HCT116 (cell line): ENCODE measurements around the gene NDUFC2. TPM values are rescaled to one million over a fixed set of nuclear protein-coding genes. Genes with fewer than 3 reads are reported as not detected.

Experiments used
- ATAC-seq: fragments of 200-7000 bp; cut with Tn5 transposase; 2 replicates; pipeline ENCODE4 v1.9.1; 2020; ENCODE audit warnings: mild to moderate bottlenecking, moderate library complexity
- BruUV-seq: library from RNA; stranded (reverse); fragments of 400-500 nt; replicated peaks from 2 replicates; lab custom pipeline; 2021; lab: Mats Ljungman, UMichigan
- CTCF ChIA-PET: fragments of 300-600 bp; sonication (Branson Sonifier 250); formaldehyde crosslinking; loops from one replicate; lab custom pipeline; 2021; ENCODE audit warnings: antibody characterized with exemption; lab: Charles Lee
- POLR2A ChIA-PET: fragments of 300-600, 350-600 bp; sonication (Branson Sonifier 250); formaldehyde crosslinking; loops from one replicate; lab custom pipeline; 2021; ENCODE audit warnings: antibody characterized with exemption; lab: Charles Lee
- RAD21 ChIA-PET, 2 experiments: fragments of 300-600 bp; sonication (Branson Sonifier 250); formaldehyde crosslinking; loops; one replicate each; lab custom pipeline; 2023; ENCODE audit warnings: low total read pairs in 2 of 2; ENCODE audit not compliant: uncharacterized antibody in 2 of 2, unreplicated experiment in 2 of 2, low non-redundant PET in 1 of 2; lab: Charles Lee
- DNase-seq: peaks from one replicate; pipeline ENCODE4 v3.0.0-alpha.2; 2010; ENCODE audit warnings: low read depth, low spot score
- H2AFZ ChIP-seq: fragments of 200-600 bp; shearing (Covaris generic), sonication (generic); 2 replicates; pipeline ENCODE4 v1.6.1; 2017; ENCODE audit warnings: low read depth, mixed run types, mixed read lengths, antibody characterized with exemption, low read length; ENCODE audit not compliant: poor library complexity, severe bottlenecking
- H3K27ac ChIP-seq: 2 replicates; pipeline ENCODE4 v1.5.1; 2012; ENCODE audit warnings: low read depth, low read length
- H3K27me3 ChIP-seq: fragments of 200-600 bp; sonication (generic); 2 replicates; pipeline ENCODE4 v1.6.1; 2016; ENCODE audit warnings: mixed run types, low read length, mixed read lengths; ENCODE audit not compliant: insufficient read depth
- H3K36me3 ChIP-seq, 2 experiments: fragments of 200-500 bp in 1 of 2; fragments of 200-600 bp in 1 of 2; sonication (Bioruptor generic) in 1 of 2; sonication (generic) in 1 of 2; 2 replicates each; pipeline versions ENCODE4 v1.5.1 to v1.6.1; 2014 to 2016; ENCODE audit warnings: low read length in 2 of 2, inconsistent platforms in 1 of 2, mixed read lengths in 1 of 2, mixed run types in 1 of 2; ENCODE audit not compliant: insufficient read depth in 2 of 2, control insufficient read depth in 1 of 2
- H3K4me1 ChIP-seq, 2 experiments: fragments of 200-600 bp in 1 of 2; sonication (generic) in 1 of 2; 2 replicates each; pipeline versions ENCODE4 v1.5.1 to v1.6.1; 2012 to 2017; ENCODE audit warnings: low read length in 2 of 2, inconsistent platforms in 1 of 2, mild to moderate bottlenecking in 1 of 2, mixed read lengths in 1 of 2, mixed run types in 1 of 2, moderate library complexity in 1 of 2; ENCODE audit not compliant: insufficient read depth in 2 of 2, control insufficient read depth in 1 of 2
- H3K4me2 ChIP-seq: fragments of 200-600 bp; sonication (generic); 2 replicates; pipeline ENCODE4 v1.6.1; 2017; ENCODE audit warnings: mixed run types, low read length, mixed read lengths
- H3K4me3 ChIP-seq, 2 experiments: fragments of 200-600 bp in 1 of 2; sonication (generic) in 1 of 2; replicated peaks in 1 of 2; 2 replicates each; pipeline ENCODE4 v1.5.1; 2011 to 2016; ENCODE audit warnings: low read length in 2 of 2, control low read depth in 1 of 2, low read depth in 1 of 2, mild to moderate bottlenecking in 1 of 2, mixed read lengths in 1 of 2, mixed run types in 1 of 2
- H3K79me2 ChIP-seq: fragments of 200-600 bp; sonication (generic); 2 replicates; pipeline ENCODE4 v1.6.1; 2017; ENCODE audit warnings: mild to moderate bottlenecking, mixed run types, low read length, moderate library complexity, mixed read lengths; ENCODE audit not compliant: insufficient read depth
- H3K9ac ChIP-seq: fragments of 200-600 bp; sonication (generic); 2 replicates; pipeline ENCODE4 v1.6.1; 2016; ENCODE audit warnings: low read length, mixed read lengths
- H3K9me2 ChIP-seq: fragments of 200-600 bp; sonication (generic), shearing (Covaris generic); 2 replicates; pipeline ENCODE4 v1.6.1; 2017; ENCODE audit warnings: mixed run types, mild to moderate bottlenecking, moderate library complexity; ENCODE audit not compliant: insufficient read depth
- H3K9me3 ChIP-seq, 2 experiments: fragments of 200-500 bp in 1 of 2; fragments of 200-600 bp in 1 of 2; sonication (Bioruptor generic) in 1 of 2; sonication (generic) in 1 of 2; 2 replicates each; pipeline ENCODE4 v1.6.1; 2014 to 2017; ENCODE audit warnings: low read length in 2 of 2, mixed read lengths in 2 of 2, inconsistent platforms in 1 of 2, low read depth in 1 of 2, mild to moderate bottlenecking in 1 of 2, mixed run types in 1 of 2, moderate library complexity in 1 of 2; ENCODE audit not compliant: control insufficient read depth in 1 of 2, insufficient read depth in 1 of 2
- H4K20me1 ChIP-seq: fragments of 200-600 bp; sonication (generic), shearing (Covaris generic); 2 replicates; pipeline ENCODE4 v1.6.1; 2017; ENCODE audit warnings: mixed run types, mild to moderate bottlenecking, moderate library complexity; ENCODE audit not compliant: insufficient read depth
- CBX3 ChIP-seq: IDR thresholded peaks from 2 replicates; pipeline ENCODE4 v1.6.1; 2012; ENCODE audit warnings: low read depth
- CEBPB ChIP-seq: IDR thresholded peaks from 2 replicates; pipeline ENCODE4 v1.6.1; 2012; ENCODE audit warnings: low read depth
- EGR1 ChIP-seq: IDR thresholded peaks from 2 replicates; pipeline ENCODE4 v1.6.1; 2012; ENCODE audit warnings: low read depth
- EZH2 ChIP-seq: fragments of 200-600 bp; sonication (generic); IDR thresholded peaks from 2 replicates; pipeline ENCODE4 v1.6.1; 2017; ENCODE audit warnings: antibody characterized with exemption, mixed run types
- EZH2phosphoT487 ChIP-seq: fragments of 200-600 bp; IDR thresholded peaks from 2 replicates; pipeline ENCODE4 v1.6.1; 2018; ENCODE audit warnings: antibody characterized with exemption, borderline replicate concordance
- FOSL1 ChIP-seq: IDR thresholded peaks from 2 replicates; pipeline ENCODE4 v1.6.1; 2012; ENCODE audit warnings: low read depth
- JUND ChIP-seq: IDR thresholded peaks from 2 replicates; pipeline ENCODE4 v1.6.1; 2012
- POLR2A ChIP-seq: IDR thresholded peaks from 2 replicates; pipeline ENCODE4 v1.7.0; 2011; ENCODE audit warnings: borderline replicate concordance; ENCODE audit not compliant: insufficient read depth, insufficient read length; ENCODE audit errors: extremely low read depth
- POLR2AphosphoS5 ChIP-seq: IDR thresholded peaks from 2 replicates; pipeline ENCODE4 v1.6.1; 2011; ENCODE audit warnings: mild to moderate bottlenecking, low read depth, low read length, moderate library complexity
- RAD21 ChIP-seq: IDR thresholded peaks from 2 replicates; pipeline ENCODE4 v1.6.1; 2012; ENCODE audit warnings: low read depth, mild to moderate bottlenecking
- SP1 ChIP-seq: IDR thresholded peaks from 2 replicates; pipeline ENCODE4 v1.6.1; 2012; ENCODE audit warnings: low read depth
- TCF7L2 ChIP-seq: IDR thresholded peaks from 2 replicates; pipeline ENCODE4 v1.7.0; 2011; ENCODE audit warnings: borderline replicate concordance, inconsistent platforms; ENCODE audit not compliant: insufficient read depth, insufficient read length; ENCODE audit errors: extremely low read depth
- ZNF274 ChIP-seq: fragments of 200-500 bp; sonication (Bioruptor generic); IDR thresholded peaks from 2 replicates; pipeline ENCODE4 v1.6.1; 2014; ENCODE audit warnings: mild to moderate bottlenecking, low read depth, low read length, inconsistent platforms
- intact Hi-C: fragments of 100-400 bp; cut with micrococcal nuclease; formaldehyde crosslinking; loops from 2 replicates; pipeline ENCODE4 v1.10.0; 2022
- total RNA-seq: library from RNA; stranded (reverse); gene quantifications from one replicate; pipeline ENCODE4 v1.2.1, GENCODE V29; 2021; ENCODE audit not compliant: unreplicated experiment
- TF ChIP-seq, protein P1 (sequence below): IDR thresholded peaks from 2 replicates; pipeline ENCODE4 v1.6.1; 2011; ENCODE audit warnings: mild to moderate bottlenecking, low read length, moderate library complexity; ENCODE audit not compliant: insufficient replicate concordance; ENCODE audit errors: extremely low read depth
- TF ChIP-seq, protein P2 (sequence below): IDR thresholded peaks from 2 replicates; pipeline ENCODE4 v1.6.1; 2012
- TF ChIP-seq, protein P3 (sequence below), 3 experiments: fragments of 200-600 bp in 1 of 3; sonication (generic) in 1 of 3; IDR thresholded peaks in 2 of 3; conservative IDR thresholded peaks in 1 of 3; 2 replicates each; pipeline ENCODE4 v1.5.1; 2012 to 2017; ENCODE audit warnings: low read depth in 2 of 3, low read length in 2 of 3, antibody characterized with exemption in 1 of 3, borderline replicate concordance in 1 of 3, control low read depth in 1 of 3, mild to moderate bottlenecking in 1 of 3, mixed read lengths in 1 of 3, mixed run types in 1 of 3, moderate library complexity in 1 of 3; ENCODE audit not compliant: insufficient read depth in 1 of 3
- TF ChIP-seq, protein P4 (sequence below): IDR thresholded peaks from 2 replicates; pipeline ENCODE4 v1.6.1; 2012; ENCODE audit warnings: low read depth
- TF ChIP-seq, protein P5 (sequence below): IDR thresholded peaks from 2 replicates; pipeline ENCODE4 v1.6.1; 2012

NDUFC2 gene
- total RNA-seq, 1 experiment from 2014 or later, result 225 TPM

DNA sequence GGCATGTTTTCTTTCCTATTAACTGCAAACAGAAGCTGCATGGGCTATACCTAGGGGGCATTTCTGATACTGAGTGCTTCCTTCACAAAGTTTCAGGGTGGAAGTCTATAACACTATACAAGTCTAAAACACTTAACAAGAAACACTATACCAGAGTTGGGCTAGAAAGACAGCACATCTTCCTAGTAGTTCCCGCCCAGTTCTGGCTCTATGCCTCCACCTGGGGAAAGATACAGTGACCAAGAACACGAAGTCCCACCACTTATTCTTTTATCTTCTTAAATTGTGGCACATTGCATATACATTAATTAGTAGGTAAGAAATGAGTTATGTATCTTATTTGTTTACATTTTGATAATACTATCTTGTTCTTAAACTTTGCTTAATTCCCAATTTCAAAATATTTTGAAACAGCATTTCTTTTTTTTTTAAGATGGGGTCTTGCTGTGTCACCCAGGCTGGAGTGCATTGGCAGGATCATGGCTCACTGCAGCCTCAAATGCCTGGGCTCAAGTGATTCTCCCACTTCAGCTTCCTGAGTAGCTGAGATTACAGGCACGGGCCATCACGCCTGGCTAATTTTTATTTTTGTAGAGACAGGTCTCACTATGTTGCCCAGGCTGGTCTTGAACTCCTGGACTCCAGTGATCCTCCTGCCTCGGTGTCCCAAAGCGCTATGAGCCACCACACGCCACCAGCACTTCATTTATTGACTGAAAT, 18.2 kb upstream of the NDUFC2 start:
- DNase-seq, result no peak
- H3K4me1 ChIP-seq, result no peaks in the 10 kb centered on the region
- no peak overlapping the region for H3K27ac ChIP-seq
- peaks cover 8 to 24% of the 10 kb centered on the region in 2 experiments for H3K36me3 ChIP-seq
- no peaks in the 10 kb centered on the region for H3K9me3 ChIP-seq
- no peak overlapping the region for H2AFZ ChIP-seq
- TF ChIP-seq FOSL1 (no peak), ZNF274 (no peak), POLR2AphosphoS5 (no peak), RAD21 (no peak), SP1 (no peak), CEBPB (no peak), CBX3 (no peak), JUND (no peak), TCF7L2 (no peak), EZH2 (no peak), POLR2A (no peak), EGR1 (no peak), EZH2phosphoT487 (no peak)
- TF ChIP-seq, protein P1, sequence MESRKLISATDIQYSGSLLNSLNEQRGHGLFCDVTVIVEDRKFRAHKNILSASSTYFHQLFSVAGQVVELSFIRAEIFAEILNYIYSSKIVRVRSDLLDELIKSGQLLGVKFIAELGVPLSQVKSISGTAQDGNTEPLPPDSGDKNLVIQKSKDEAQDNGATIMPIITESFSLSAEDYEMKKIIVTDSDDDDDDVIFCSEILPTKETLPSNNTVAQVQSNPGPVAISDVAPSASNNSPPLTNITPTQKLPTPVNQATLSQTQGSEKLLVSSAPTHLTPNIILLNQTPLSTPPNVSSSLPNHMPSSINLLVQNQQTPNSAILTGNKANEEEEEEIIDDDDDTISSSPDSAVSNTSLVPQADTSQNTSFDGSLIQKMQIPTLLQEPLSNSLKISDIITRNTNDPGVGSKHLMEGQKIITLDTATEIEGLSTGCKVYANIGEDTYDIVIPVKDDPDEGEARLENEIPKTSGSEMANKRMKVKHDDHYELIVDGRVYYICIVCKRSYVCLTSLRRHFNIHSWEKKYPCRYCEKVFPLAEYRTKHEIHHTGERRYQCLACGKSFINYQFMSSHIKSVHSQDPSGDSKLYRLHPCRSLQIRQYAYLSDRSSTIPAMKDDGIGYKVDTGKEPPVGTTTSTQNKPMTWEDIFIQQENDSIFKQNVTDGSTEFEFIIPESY, result no peak
- TF ChIP-seq, protein P2, sequence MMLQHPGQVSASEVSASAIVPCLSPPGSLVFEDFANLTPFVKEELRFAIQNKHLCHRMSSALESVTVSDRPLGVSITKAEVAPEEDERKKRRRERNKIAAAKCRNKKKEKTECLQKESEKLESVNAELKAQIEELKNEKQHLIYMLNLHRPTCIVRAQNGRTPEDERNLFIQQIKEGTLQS, result no peak
- TF ChIP-seq, protein P3, sequence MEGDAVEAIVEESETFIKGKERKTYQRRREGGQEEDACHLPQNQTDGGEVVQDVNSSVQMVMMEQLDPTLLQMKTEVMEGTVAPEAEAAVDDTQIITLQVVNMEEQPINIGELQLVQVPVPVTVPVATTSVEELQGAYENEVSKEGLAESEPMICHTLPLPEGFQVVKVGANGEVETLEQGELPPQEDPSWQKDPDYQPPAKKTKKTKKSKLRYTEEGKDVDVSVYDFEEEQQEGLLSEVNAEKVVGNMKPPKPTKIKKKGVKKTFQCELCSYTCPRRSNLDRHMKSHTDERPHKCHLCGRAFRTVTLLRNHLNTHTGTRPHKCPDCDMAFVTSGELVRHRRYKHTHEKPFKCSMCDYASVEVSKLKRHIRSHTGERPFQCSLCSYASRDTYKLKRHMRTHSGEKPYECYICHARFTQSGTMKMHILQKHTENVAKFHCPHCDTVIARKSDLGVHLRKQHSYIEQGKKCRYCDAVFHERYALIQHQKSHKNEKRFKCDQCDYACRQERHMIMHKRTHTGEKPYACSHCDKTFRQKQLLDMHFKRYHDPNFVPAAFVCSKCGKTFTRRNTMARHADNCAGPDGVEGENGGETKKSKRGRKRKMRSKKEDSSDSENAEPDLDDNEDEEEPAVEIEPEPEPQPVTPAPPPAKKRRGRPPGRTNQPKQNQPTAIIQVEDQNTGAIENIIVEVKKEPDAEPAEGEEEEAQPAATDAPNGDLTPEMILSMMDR (IDR thresholded peaks at IDR 0.05 in 2 of 3, conservative IDR thresholded peaks at IDR 0.05 in 1 of 3; ENCODE audit: borderline replicate concordance in 1 of 3, insufficient read depth in 1 of 3, low read depth in 2 of 3, low read length in 2 of 3), result no peak
- TF ChIP-seq, protein P4, sequence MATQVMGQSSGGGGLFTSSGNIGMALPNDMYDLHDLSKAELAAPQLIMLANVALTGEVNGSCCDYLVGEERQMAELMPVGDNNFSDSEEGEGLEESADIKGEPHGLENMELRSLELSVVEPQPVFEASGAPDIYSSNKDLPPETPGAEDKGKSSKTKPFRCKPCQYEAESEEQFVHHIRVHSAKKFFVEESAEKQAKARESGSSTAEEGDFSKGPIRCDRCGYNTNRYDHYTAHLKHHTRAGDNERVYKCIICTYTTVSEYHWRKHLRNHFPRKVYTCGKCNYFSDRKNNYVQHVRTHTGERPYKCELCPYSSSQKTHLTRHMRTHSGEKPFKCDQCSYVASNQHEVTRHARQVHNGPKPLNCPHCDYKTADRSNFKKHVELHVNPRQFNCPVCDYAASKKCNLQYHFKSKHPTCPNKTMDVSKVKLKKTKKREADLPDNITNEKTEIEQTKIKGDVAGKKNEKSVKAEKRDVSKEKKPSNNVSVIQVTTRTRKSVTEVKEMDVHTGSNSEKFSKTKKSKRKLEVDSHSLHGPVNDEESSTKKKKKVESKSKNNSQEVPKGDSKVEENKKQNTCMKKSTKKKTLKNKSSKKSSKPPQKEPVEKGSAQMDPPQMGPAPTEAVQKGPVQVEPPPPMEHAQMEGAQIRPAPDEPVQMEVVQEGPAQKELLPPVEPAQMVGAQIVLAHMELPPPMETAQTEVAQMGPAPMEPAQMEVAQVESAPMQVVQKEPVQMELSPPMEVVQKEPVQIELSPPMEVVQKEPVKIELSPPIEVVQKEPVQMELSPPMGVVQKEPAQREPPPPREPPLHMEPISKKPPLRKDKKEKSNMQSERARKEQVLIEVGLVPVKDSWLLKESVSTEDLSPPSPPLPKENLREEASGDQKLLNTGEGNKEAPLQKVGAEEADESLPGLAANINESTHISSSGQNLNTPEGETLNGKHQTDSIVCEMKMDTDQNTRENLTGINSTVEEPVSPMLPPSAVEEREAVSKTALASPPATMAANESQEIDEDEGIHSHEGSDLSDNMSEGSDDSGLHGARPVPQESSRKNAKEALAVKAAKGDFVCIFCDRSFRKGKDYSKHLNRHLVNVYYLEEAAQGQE, result no peak
- TF ChIP-seq, protein P5, sequence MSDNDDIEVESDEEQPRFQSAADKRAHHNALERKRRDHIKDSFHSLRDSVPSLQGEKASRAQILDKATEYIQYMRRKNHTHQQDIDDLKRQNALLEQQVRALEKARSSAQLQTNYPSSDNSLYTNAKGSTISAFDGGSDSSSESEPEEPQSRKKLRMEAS, result no peak
- ChIA-PET RAD21 (no interaction called here), POLR2A (no interaction called here), CTCF (no interaction called here)
- no peaks in the 10 kb centered on the region for H4K20me1 ChIP-seq
- no peak overlapping the region for H3K9ac ChIP-seq
- no peaks in the 10 kb centered on the region for H3K9me2 ChIP-seq
- BruUV-seq, result no TSS peak
- no peak overlapping the region for H3K4me3 ChIP-seq
- intact Hi-C loops, result no loop called here
- no peak overlapping the region for H3K4me2 ChIP-seq
- no peaks in the 10 kb centered on the region for H3K27me3 ChIP-seq
- no peaks in the 10 kb centered on the region for H3K79me2 ChIP-seq
- ATAC-seq, result no peak
